ENCODE measurements around the gene DCBLD1. TPM values are rescaled to one million over a fixed set of nuclear protein-coding genes. Genes with fewer than 3 reads are reported as not detected.
"Not testable (repeated sequence)": the region's sequence is repeated elsewhere in the genome, so short reads cannot be mapped to it uniquely, and the experiment has no call there.

The DCBLD1 gene
- total RNA-seq, 2 experiments from 2014 or later: 0.08 TPM; not detected in 1

GRCh38 chr6:117467876-117468275 is 14.6 kb upstream of the DCBLD1 start:
- DNase-seq (ENCODE audit: low spot score): no peak
- H3K9me3 ChIP-seq (ENCODE audit: low read length): no peaks in the 10 kb centered on the region
- CTCF ChIA-PET (ENCODE audit: unreplicated experiment): no interaction called here
- no peaks in the 10 kb centered on the region for H3K79me2 ChIP-seq (ENCODE audit: insufficient read depth, low read depth, low read length)
- no peaks in the 10 kb centered on the region for H3K4me1 ChIP-seq (ENCODE audit: insufficient read depth, low read length, poor library complexity, severe bottlenecking)
- no peaks in the 10 kb centered on the region for H3K9me2 ChIP-seq (ENCODE audit: insufficient read depth, low read length)
- no TSS peak for BruUV-seq (replicated peaks)
- intact Hi-C loops (cut with micrococcal nuclease; ENCODE audit: unreplicated experiment): no loop called here
- no peak overlapping the region for H2AFZ ChIP-seq (ENCODE audit: low read length)
- no peaks in the 10 kb centered on the region for H4K20me1 ChIP-seq (ENCODE audit: insufficient read depth, low read length)
- H3K27ac ChIP-seq (ENCODE audit: low read depth, low read length, poor library complexity, severe bottlenecking): no peak overlapping the region
- H3K36me3 ChIP-seq (ENCODE audit: insufficient read depth, low read length): no peaks in the 10 kb centered on the region
- no peak for TF ChIP-seq EZH2phosphoT487 (IDR thresholded peaks at IDR 0.05; ENCODE audit: borderline replicate concordance, low read depth, low read length)
- TF ChIP-seq, protein P1, sequence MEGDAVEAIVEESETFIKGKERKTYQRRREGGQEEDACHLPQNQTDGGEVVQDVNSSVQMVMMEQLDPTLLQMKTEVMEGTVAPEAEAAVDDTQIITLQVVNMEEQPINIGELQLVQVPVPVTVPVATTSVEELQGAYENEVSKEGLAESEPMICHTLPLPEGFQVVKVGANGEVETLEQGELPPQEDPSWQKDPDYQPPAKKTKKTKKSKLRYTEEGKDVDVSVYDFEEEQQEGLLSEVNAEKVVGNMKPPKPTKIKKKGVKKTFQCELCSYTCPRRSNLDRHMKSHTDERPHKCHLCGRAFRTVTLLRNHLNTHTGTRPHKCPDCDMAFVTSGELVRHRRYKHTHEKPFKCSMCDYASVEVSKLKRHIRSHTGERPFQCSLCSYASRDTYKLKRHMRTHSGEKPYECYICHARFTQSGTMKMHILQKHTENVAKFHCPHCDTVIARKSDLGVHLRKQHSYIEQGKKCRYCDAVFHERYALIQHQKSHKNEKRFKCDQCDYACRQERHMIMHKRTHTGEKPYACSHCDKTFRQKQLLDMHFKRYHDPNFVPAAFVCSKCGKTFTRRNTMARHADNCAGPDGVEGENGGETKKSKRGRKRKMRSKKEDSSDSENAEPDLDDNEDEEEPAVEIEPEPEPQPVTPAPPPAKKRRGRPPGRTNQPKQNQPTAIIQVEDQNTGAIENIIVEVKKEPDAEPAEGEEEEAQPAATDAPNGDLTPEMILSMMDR (conservative IDR thresholded peaks at IDR 0.05; ENCODE audit: low read length): no peak
- no peak overlapping the region for H3K4me2 ChIP-seq (ENCODE audit: low read length)
- no peak overlapping the region for H3K4me3 ChIP-seq (ENCODE audit: low read depth, low read length, poor library complexity, severe bottlenecking)
- POLR2A ChIA-PET: interaction anchor here (0.6 kb wide), 1 partner anchor 17 kb away, joined by 4 read pairs; no protein-coding TSS in a partner anchor

GRCh38 chr6:117468527-117468926 is 13.9 kb upstream of the DCBLD1 start:
- H4K20me1 ChIP-seq (ENCODE audit: insufficient read depth, low read length); H3K4me3 ChIP-seq (ENCODE audit: low read depth, low read length, poor library complexity, severe bottlenecking); H3K9me3 ChIP-seq (ENCODE audit: low read length); H3K9me2 ChIP-seq (ENCODE audit: insufficient read depth, low read length); intact Hi-C loops (cut with micrococcal nuclease; ENCODE audit: unreplicated experiment); H3K4me1 ChIP-seq (ENCODE audit: insufficient read depth, low read length, poor library complexity, severe bottlenecking); H3K79me2 ChIP-seq (ENCODE audit: insufficient read depth, low read depth, low read length); CTCF ChIA-PET (ENCODE audit: unreplicated experiment); BruUV-seq (replicated peaks); H3K27ac ChIP-seq (ENCODE audit: low read depth, low read length, poor library complexity, severe bottlenecking); H3K4me2 ChIP-seq (ENCODE audit: low read length); DNase-seq (ENCODE audit: low spot score); H3K36me3 ChIP-seq (ENCODE audit: insufficient read depth, low read length); H2AFZ ChIP-seq (ENCODE audit: low read length): not testable (repeated sequence)
- POLR2A ChIA-PET: interaction anchor here (0.5 to 0.6 kb wide), 2 partner anchors 415 to 492 kb away, joined by 3 to 4 read pairs; no protein-coding TSS in a partner anchor

DNA sequence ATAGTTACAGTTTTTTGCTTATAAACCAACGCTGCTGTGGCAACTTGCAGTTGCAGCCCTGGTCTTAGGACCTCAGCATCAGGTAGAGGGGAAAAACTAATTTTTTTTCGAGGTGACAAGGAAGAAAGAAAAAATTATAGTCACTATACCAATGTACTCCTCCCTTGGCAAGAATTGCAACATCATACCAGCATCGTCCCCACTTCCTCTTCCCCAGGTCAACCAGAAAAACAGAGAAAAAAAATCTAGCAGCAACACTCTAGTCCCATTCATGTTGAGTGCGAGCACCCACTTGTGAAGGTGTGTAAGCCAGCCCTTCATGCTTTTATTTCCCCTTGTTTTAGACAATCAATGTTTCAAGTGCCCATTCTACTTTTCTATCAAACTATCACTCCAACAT is 13.1 kb upstream of the DCBLD1 start:
- no peak for DNase-seq (ENCODE audit: low spot score)
- Histone ChIP-seq H4K20me1 (ENCODE audit: insufficient read depth, low read length) (no peaks in the 10 kb centered on the region), H3K27ac (ENCODE audit: low read depth, low read length, poor library complexity, severe bottlenecking) (no peak overlapping the region), H3K4me2 (ENCODE audit: low read length) (no peak overlapping the region), H3K9me3 (ENCODE audit: low read length) (no peaks in the 10 kb centered on the region), H3K9me2 (ENCODE audit: insufficient read depth, low read length) (no peaks in the 10 kb centered on the region), H3K4me1 (ENCODE audit: insufficient read depth, low read length, poor library complexity, severe bottlenecking) (no peaks in the 10 kb centered on the region), H2AFZ (ENCODE audit: low read length) (no peak overlapping the region), H3K79me2 (ENCODE audit: insufficient read depth, low read depth, low read length) (no peaks in the 10 kb centered on the region), H3K4me3 (ENCODE audit: low read depth, low read length, poor library complexity, severe bottlenecking) (no peak overlapping the region), H3K36me3 (ENCODE audit: insufficient read depth, low read length) (no peaks in the 10 kb centered on the region)
- CTCF ChIA-PET (ENCODE audit: unreplicated experiment): no interaction called here
- intact Hi-C loops (cut with micrococcal nuclease; ENCODE audit: unreplicated experiment): no loop called here
- POLR2A ChIA-PET: no interaction called here
- no TSS peak for BruUV-seq (replicated peaks)
- no peak for TF ChIP-seq EZH2phosphoT487 (IDR thresholded peaks at IDR 0.05; ENCODE audit: borderline replicate concordance, low read depth, low read length)
- TF ChIP-seq, protein P1 (conservative IDR thresholded peaks at IDR 0.05; ENCODE audit: low read length): no peak
